Measurements from ENCODE around the gene NEK10.

NEK10 gene

GRCh38 chr3:27220166-27220565 is 149.0 kb downstream of the NEK10 start:
- DNase-seq, result no peak

GRCh38 chr3:27219127-27219845 is 149.9 kb downstream of the NEK10 start:
- DNase-seq, result no peak

GRCh38 chr3:27216955-27217552 is 152.1 kb downstream of the NEK10 start:
- no peak for DNase-seq

GRCh38 chr3:27216295-27216855 is 152.8 kb downstream of the NEK10 start:
- no peak for DNase-seq

GRCh38 chr3:27213450-27213849 is 155.7 kb downstream of the NEK10 start:
- no peak for DNase-seq

GRCh38 chr3:27209617-27210264 is 159.4 kb downstream of the NEK10 start:
- DNase-seq, result no peak

- DNase-seq, result no peak
Observed at GRCh38 chr3:27208961-27209616, 160.1 kb downstream of the NEK10 start.

GRCh38 chr3:27202959-27203358 is 166.2 kb downstream of the NEK10 start:
- DNase-seq, result no peak

- DNase-seq, result no peak
Observed at GRCh38 chr3:27201492-27201891, 167.7 kb downstream of the NEK10 start.

GRCh38 chr3:27200721-27201489 is 168.3 kb downstream of the NEK10 start:
- no peak for DNase-seq

- DNase-seq, result no peak
Observed at GRCh38 chr3:27194861-27195483, 174.2 kb downstream of the NEK10 start.

- DNase-seq, result no peak
Observed at GRCh38 chr3:27193056-27193455, 176.1 kb downstream of the NEK10 start.

- no peak for DNase-seq
Observed at GRCh38 chr3:27186013-27186412, 183.2 kb downstream of the NEK10 start.

- DNase-seq, result no peak
Observed at GRCh38 chr3:27185231-27185989, 183.8 kb downstream of the NEK10 start.

- no peak for DNase-seq
Observed at GRCh38 chr3:27184261-27184660, 184.9 kb downstream of the NEK10 start.

- DNase-seq, result no peak
Observed at GRCh38 chr3:27176256-27176655, 192.9 kb downstream of the NEK10 start.

GRCh38 chr3:27174530-27174929 is 194.7 kb downstream of the NEK10 start:
- no peak for DNase-seq

GRCh38 chr3:27171113-27171512 is 198.1 kb downstream of the NEK10 start:
- no peak for DNase-seq

GRCh38 chr3:27166888-27167287 is 202.3 kb downstream of the NEK10 start:
- DNase-seq, result no peak

- no peak for DNase-seq
Observed at GRCh38 chr3:27165321-27165721, 203.9 kb downstream of the NEK10 start.

- DNase-seq, result no peak
Observed at GRCh38 chr3:27160779-27161287, 208.3 kb downstream of the NEK10 start.

Data from NCI-H187 treated with DMSO at 0.1 percent for 48 hours (cell line).